OCI-LY1 (cell line): ENCODE measurements around the gene JAM3.

ENCODE experiments used
- CTCF ChIP-seq: fragments of 200-600 bp; sonication (generic), shearing (Covaris generic); IDR thresholded peaks from 2 replicates; pipeline ENCODE4 v1.5.1; 2017; ENCODE audit warnings: mild to moderate bottlenecking, antibody characterized with exemption, low read length, moderate library complexity, mixed read lengths
- EZH2 ChIP-seq: fragments of 200-600 bp; sonication (generic), shearing (Covaris generic); IDR thresholded peaks from 2 replicates; pipeline ENCODE4 v1.8.0; 2017; ENCODE audit warnings: borderline replicate concordance, mixed run types, mild to moderate bottlenecking, antibody characterized with exemption, low read length, moderate library complexity, mixed read lengths

DNA sequence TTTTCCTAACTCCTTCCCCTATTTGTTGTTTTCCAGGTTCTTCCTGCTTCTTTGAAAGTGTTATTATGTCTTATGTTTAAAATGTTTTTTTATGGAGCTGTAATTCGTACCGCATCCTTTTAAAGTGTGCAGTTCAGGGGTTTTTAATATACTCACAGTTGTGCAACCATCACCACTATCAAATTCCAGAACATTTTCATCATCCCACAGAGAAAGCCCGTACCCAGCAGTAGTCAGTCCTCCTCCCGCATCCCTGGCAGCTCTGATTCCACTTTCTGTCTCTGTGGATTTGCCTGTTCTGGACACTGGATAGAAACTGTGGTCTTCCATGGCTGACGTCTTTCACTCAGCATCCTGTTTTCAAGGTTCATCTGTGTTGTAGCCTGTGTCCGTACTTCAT, 73.7 kb downstream of the JAM3 start:
- TF ChIP-seq EZH2 (no peak), CTCF (no peak)
